Activated T-cell treated with anti-CD3 and anti-CD28 coated beads, Interleukin-2, amount 50 U/mL, for 72 hours (primary cell): ENCODE results near the gene ALDH8A1. TPM values are rescaled to one million over a fixed set of nuclear protein-coding genes. Genes with fewer than 3 reads are reported as not detected.

Experiments
- ATAC-seq, 2 donors: fragments of 150-1000 bp; cut with Tn5 transposase; replicated peaks in 1 of 2; 2 replicates each; pipeline ENCODE4 v1.10.0; 2021; ENCODE audit warnings: moderate library complexity in 2 of 2, mild to moderate bottlenecking in 1 of 2
- DNase-seq, 2 donors: peaks; one replicate each; pipeline ENCODE4 v3.0.0; 2021 to 2022; ENCODE audit warnings: mixed read lengths in 1 of 2
- H3K27ac Mint-ChIP-seq: one replicate; pipeline ENCODE4 v1.8.0; 2022; ENCODE audit warnings: mild to moderate bottlenecking, moderate library complexity, mixed read lengths
- H3K27me3 Mint-ChIP-seq: one replicate; pipeline ENCODE4 v1.8.0; 2022; ENCODE audit warnings: low read depth, mixed read lengths
- H3K36me3 Mint-ChIP-seq, 2 donors: one replicate each; pipeline ENCODE4 v1.8.0; 2022; ENCODE audit warnings: mixed read lengths in 2 of 2, mild to moderate bottlenecking in 1 of 2; ENCODE audit not compliant: insufficient read depth in 2 of 2
- H3K4me1 Mint-ChIP-seq: one replicate; pipeline ENCODE4 v1.8.0; 2022; ENCODE audit warnings: low read depth, mixed read lengths
- H3K4me3 Mint-ChIP-seq, 2 donors: one replicate each; pipeline ENCODE4 v1.8.0; 2022; ENCODE audit warnings: mild to moderate bottlenecking in 2 of 2, mixed read lengths in 2 of 2, moderate library complexity in 2 of 2
- H3K9me3 Mint-ChIP-seq, 2 donors: one replicate each; pipeline ENCODE4 v1.8.0; 2022; ENCODE audit warnings: mixed read lengths in 2 of 2
- total RNA-seq, 2 donors: library from RNA; stranded (reverse); gene quantifications; one replicate each; pipeline ENCODE4 v1.2.3, GENCODE V29; 2022

The ALDH8A1 gene
- total RNA-seq, 2 donors from 2014 or later: 1.8 to 5.6 TPM

DNA sequence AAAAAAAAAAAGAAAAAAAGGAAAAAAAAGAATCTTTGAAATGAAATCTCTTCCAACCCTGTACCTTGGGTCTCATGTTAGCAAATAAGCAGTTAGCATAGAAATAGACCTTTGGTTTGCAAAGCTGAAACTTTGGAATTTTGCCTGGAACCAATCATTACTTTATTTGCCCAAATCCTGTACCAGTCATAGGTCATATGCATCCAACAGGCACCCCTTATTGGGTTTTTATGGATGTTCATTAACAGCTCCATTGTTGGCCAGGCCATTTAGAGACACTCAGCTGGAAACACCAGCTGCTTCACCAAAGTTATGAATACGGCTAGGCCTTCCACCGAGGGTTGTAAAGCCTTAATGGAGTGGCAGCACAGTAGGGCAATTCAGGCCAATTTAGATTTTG lies 53.0 kb downstream of the ALDH8A1 start:
- no peak overlapping the region for H3K27ac Mint-ChIP-seq
- peaks cover 16% of the 10 kb centered on the region for H3K27me3 Mint-ChIP-seq
- DNase-seq: no peak
- no peak overlapping the region for H3K4me3 Mint-ChIP-seq
- H3K36me3 Mint-ChIP-seq: peaks cover 3 to 5% of the 10 kb centered on the region in 2 donors
- H3K4me1 Mint-ChIP-seq: no peaks in the 10 kb centered on the region
- no peak for ATAC-seq
- H3K9me3 Mint-ChIP-seq: peaks cover 6% of the 10 kb centered on the region in 2 donors

DNA sequence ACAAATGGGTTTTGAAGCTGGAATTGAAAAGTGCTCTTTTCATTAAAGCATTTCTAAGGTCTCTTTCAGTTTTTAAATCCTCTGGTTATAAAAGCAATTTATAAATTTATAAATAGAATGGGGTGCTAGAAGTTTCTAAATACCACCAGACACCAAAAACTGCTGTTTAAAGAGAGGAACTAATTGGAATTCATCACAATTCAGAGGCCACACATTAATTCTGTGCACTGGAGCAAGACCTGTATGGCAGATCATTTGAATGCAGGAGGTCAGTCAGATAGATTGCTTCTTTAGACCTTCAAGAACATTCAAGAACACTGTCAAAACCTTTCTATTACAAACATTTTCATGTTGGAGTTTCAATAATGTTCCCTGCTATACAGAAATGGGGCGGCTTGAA lies 55.1 kb downstream of the ALDH8A1 start:
- no peak for ATAC-seq
- no peak overlapping the region for H3K4me3 Mint-ChIP-seq
- peaks cover 6% of the 10 kb centered on the region in 2 donors for H3K9me3 Mint-ChIP-seq

DNA sequence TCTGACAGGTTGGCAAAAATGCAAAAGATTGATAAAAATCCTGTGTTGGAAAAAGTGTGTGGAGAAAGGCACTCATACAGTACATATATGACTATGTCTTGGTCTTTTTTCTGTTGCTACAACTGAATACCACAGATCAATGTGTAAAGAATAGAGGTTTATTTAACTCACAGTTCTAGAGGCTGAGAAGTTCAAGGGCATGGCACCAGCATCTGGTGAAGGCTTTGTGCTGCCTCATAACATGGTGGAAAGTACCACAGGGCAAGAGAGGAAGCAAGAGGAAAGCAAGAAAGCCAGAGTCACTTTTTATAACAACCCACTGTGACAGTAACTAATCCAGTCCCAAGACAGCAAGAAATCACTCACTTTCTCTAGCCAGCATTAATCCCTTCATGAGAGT lies 57.5 kb downstream of the ALDH8A1 start:
- Mint-ChIP-seq H3K9me3 (peaks cover 6% of the 10 kb centered on the region in 2 donors), H3K4me3 (no peak overlapping the region), H3K27ac (no peak overlapping the region), H3K27me3 (peaks cover 11% of the 10 kb centered on the region), H3K4me1 (no peaks in the 10 kb centered on the region), H3K36me3 (peaks cover 3 to 5% of the 10 kb centered on the region in 2 donors)
- no peak for ATAC-seq
- DNase-seq: no peak

More for the DNA sequence above, 55.1 kb downstream of the ALDH8A1 start:
- no peaks in the 10 kb centered on the region for H3K4me1 Mint-ChIP-seq
- DNase-seq: no peak
- peaks cover 3 to 5% of the 10 kb centered on the region in 2 donors for H3K36me3 Mint-ChIP-seq
- peaks cover 11% of the 10 kb centered on the region for H3K27me3 Mint-ChIP-seq
- no peak overlapping the region for H3K27ac Mint-ChIP-seq

GRCh38 chr6:134891633-134892032 lies 58.3 kb downstream of the ALDH8A1 start:
- ATAC-seq: no peak
- no peak for DNase-seq
- Mint-ChIP-seq H3K4me3 (no peak overlapping the region), H3K4me1 (no peaks in the 10 kb centered on the region), H3K9me3 (peaks cover 6% of the 10 kb centered on the region in 2 donors), H3K27me3 (peaks cover 11% of the 10 kb centered on the region), H3K36me3 (peaks cover 3 to 5% of the 10 kb centered on the region in 2 donors), H3K27ac (no peak overlapping the region)

GRCh38 chr6:134888316-134888715 lies 61.6 kb downstream of the ALDH8A1 start:
- Mint-ChIP-seq H3K36me3 (peaks cover 3 to 5% of the 10 kb centered on the region in 2 donors), H3K9me3 (peaks cover 3 to 6% of the 10 kb centered on the region in 2 donors), H3K4me1 (no peaks in the 10 kb centered on the region), H3K4me3 (no peak overlapping the region), H3K27ac (no peak overlapping the region), H3K27me3 (peaks cover 19% of the 10 kb centered on the region)
- no peak for DNase-seq
- ATAC-seq: no peak

- DNase-seq (no peak), ATAC-seq (no peak)
- no peaks in the 10 kb centered on the region for H3K36me3 Mint-ChIP-seq
- no peaks in the 10 kb centered on the region for H3K4me1 Mint-ChIP-seq
- H3K27me3 Mint-ChIP-seq: peaks cover 17% of the 10 kb centered on the region
- H3K9me3 Mint-ChIP-seq: no peaks in the 10 kb centered on the region
- no peak overlapping the region for H3K4me3 Mint-ChIP-seq
- no peak overlapping the region for H3K27ac Mint-ChIP-seq
Observed at GRCh38 chr6:134884752-134885151, 65.1 kb downstream of the ALDH8A1 start.

- no peak overlapping the region for H3K4me3 Mint-ChIP-seq
- H3K9me3 Mint-ChIP-seq: no peaks in the 10 kb centered on the region
- no peaks in the 10 kb centered on the region for H3K36me3 Mint-ChIP-seq
- no peak overlapping the region for H3K27ac Mint-ChIP-seq
- H3K4me1 Mint-ChIP-seq: no peaks in the 10 kb centered on the region
- ATAC-seq (no peak), DNase-seq (no peak)
- peaks cover 17% of the 10 kb centered on the region for H3K27me3 Mint-ChIP-seq
Observed at GRCh38 chr6:134883314-134883713, 66.6 kb downstream of the ALDH8A1 start.

GRCh38 chr6:134882426-134883038 lies 67.4 kb downstream of the ALDH8A1 start:
- DNase-seq (peak; percentile 23 to 59), ATAC-seq (peak in 1 of 2 donors; percentile 35)
- Mint-ChIP-seq H3K27me3 (peaks cover 17% of the 10 kb centered on the region), H3K9me3 (no peaks in the 10 kb centered on the region), H3K27ac (no peak overlapping the region), H3K4me1 (no peaks in the 10 kb centered on the region), H3K4me3 (no peak overlapping the region), H3K36me3 (no peaks in the 10 kb centered on the region)

DNA sequence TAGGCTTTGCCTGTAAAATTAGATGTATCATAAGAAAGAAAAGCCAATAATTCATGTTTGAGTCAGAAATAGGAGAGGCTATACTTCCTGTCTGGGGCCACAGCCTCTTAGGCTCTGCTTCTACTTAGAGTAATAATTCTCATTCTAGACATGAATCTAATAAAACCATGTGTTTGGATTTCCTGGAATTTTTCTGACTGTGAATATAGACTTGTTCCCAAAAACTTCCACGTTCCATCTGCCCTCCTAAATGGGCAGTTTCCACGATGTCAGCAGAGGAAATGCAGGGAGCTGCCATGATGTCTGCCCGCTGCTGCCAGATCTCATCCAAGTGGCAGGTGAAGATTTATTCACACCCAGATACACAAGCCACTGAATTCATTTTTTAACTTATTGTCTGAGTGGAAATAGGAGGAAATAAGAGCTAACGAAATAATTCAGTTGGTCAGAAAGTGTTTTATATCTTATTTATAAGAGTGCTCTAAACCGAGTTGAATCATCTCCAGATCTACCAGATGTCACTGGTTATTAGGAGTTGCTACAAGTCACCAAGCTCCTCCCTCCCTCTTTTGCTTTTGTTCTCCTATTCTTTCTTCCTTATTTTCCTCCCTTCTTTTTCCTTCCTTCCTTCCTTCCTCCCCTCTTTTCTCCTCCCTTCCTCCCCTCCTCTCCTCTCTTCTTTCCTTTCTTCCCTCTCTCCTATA lies 69.3 kb downstream of the ALDH8A1 start:
- no peaks in the 10 kb centered on the region for H3K4me1 Mint-ChIP-seq
- no peaks in the 10 kb centered on the region for H3K9me3 Mint-ChIP-seq
- no peak overlapping the region for H3K27ac Mint-ChIP-seq
- ATAC-seq: no peak
- H3K4me3 Mint-ChIP-seq: no peak overlapping the region
- DNase-seq: no peak
- no peaks in the 10 kb centered on the region for H3K36me3 Mint-ChIP-seq
- peaks cover 17% of the 10 kb centered on the region for H3K27me3 Mint-ChIP-seq

DNA sequence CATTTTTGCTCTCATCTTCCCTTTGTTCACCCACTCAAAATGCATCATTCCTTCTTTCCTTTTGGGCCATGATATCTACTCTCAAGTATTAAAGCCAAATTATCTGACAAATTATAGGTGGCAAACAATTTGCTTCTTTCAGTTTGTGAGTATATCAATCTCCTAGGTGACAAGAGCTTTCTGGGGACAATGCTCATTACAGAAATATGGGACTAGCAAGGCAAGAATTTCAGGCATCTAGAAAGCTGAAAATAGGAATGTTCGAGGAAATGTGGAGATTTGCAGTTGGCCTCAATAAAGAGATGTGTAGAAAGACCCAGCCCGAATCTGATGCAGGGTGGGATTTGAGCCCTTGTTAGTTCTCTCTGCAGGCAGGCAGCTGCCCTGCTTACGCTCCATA lies 71.8 kb downstream of the ALDH8A1 start:
- Mint-ChIP-seq H3K36me3 (no peaks in the 10 kb centered on the region), H3K27ac (no peak overlapping the region), H3K4me3 (no peak overlapping the region), H3K9me3 (peaks cover 2 to 6% of the 10 kb centered on the region in 2 donors), H3K27me3 (peaks cover 1% of the 10 kb centered on the region), H3K4me1 (no peaks in the 10 kb centered on the region)
- DNase-seq (no peak), ATAC-seq (no peak)

DNA sequence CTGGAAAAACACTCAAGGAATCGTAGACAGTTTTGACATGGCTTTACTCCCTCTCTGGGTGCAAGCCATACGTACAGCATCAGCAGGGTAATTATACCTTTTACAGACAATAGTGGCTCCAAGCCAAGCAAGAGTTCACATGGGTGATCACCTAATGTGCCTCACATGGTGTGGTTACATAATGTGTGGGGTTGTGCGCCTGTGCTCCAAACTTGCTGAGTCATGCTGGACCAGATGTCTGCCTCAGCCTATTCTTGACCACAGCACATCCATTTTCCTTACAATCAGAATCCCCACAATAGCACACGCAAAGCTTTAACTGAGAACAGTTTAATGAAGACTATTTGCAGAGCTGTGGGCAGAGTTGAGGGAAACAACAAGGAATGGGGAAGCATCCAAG lies 74.5 kb downstream of the ALDH8A1 start:
- no peak overlapping the region for H3K4me3 Mint-ChIP-seq
- no peak overlapping the region for H3K27ac Mint-ChIP-seq
- DNase-seq (no peak), ATAC-seq (no peak)
- no peaks in the 10 kb centered on the region for H3K27me3 Mint-ChIP-seq
- H3K9me3 Mint-ChIP-seq: peaks cover 2 to 6% of the 10 kb centered on the region in 2 donors
- H3K4me1 Mint-ChIP-seq: peaks cover 8% of the 10 kb centered on the region
- H3K36me3 Mint-ChIP-seq: no peaks in the 10 kb centered on the region

- H3K9me3 Mint-ChIP-seq: peaks cover 2 to 6% of the 10 kb centered on the region in 2 donors
Observed at GRCh38 chr6:134873500-134874388, 76.2 kb downstream of the ALDH8A1 start.

More at GRCh38 chr6:134873500-134874388, 76.2 kb downstream of the ALDH8A1 start:
- H3K4me3 Mint-ChIP-seq: no peak overlapping the region
- DNase-seq (no peak), ATAC-seq (peak in 1 of 2 donors; percentile 26)
- H3K4me1 Mint-ChIP-seq: peaks cover 8% of the 10 kb centered on the region
- H3K27ac Mint-ChIP-seq: no peak overlapping the region
- H3K27me3 Mint-ChIP-seq: no peaks in the 10 kb centered on the region
- no peaks in the 10 kb centered on the region for H3K36me3 Mint-ChIP-seq
